H9 (cell line): ENCODE data around the gene P2RX7. TPM values are rescaled to one million over a fixed set of nuclear protein-coding genes. Genes with fewer than 3 reads are reported as not detected.

Experiments
- DNase-seq: peaks from one replicate; pipeline ENCODE4 v3.0.0-alpha.2; 2017
- H2AFZ ChIP-seq: one replicate; pipeline ENCODE4 v1.6.1; 2013; ENCODE audit warnings: mild to moderate bottlenecking, low read length, control low read depth, moderate library complexity
- H2AK5ac ChIP-seq: 2 replicates; pipeline ENCODE4 v1.6.1; 2013; ENCODE audit warnings: low read length, control low read depth, mixed read lengths; ENCODE audit not compliant: insufficient read length
- H2BK120ac ChIP-seq: one replicate; pipeline ENCODE4 v1.6.1; 2013; ENCODE audit warnings: low read depth, mild to moderate bottlenecking, low read length, control low read depth, inconsistent platforms; ENCODE audit not compliant: poor library complexity, severe bottlenecking
- H2BK12ac ChIP-seq: 2 replicates; pipeline ENCODE4 v1.6.1; 2013; ENCODE audit warnings: low read length, control low read depth, mixed read lengths, low read depth; ENCODE audit not compliant: insufficient read length
- H2BK15ac ChIP-seq: 2 replicates; pipeline ENCODE4 v1.6.1; 2013; ENCODE audit warnings: low read depth, low read length, control low read depth
- H2BK20ac ChIP-seq: one replicate; pipeline ENCODE4 v1.6.1; 2013; ENCODE audit warnings: low read depth, mild to moderate bottlenecking, low read length, control low read depth, inconsistent platforms; ENCODE audit not compliant: poor library complexity, severe bottlenecking
- H2BK5ac ChIP-seq: 2 replicates; pipeline ENCODE4 v1.6.1; 2013; ENCODE audit warnings: low read length, control low read depth, mixed read lengths; ENCODE audit not compliant: insufficient read length
- H3K14ac ChIP-seq: 2 replicates; pipeline ENCODE4 v1.6.1; 2013; ENCODE audit warnings: low read length, control low read depth; ENCODE audit not compliant: insufficient read depth
- H3K18ac ChIP-seq: 2 replicates; pipeline ENCODE4 v1.6.1; 2013; ENCODE audit warnings: low read depth, mild to moderate bottlenecking, mixed read lengths, low read length, control low read depth; ENCODE audit not compliant: insufficient read length
- H3K23ac ChIP-seq: 2 replicates; pipeline ENCODE4 v1.6.1; 2013; ENCODE audit warnings: low read length, control low read depth, mixed read lengths, low read depth; ENCODE audit not compliant: insufficient read length
- H3K23me2 ChIP-seq: 2 replicates; pipeline ENCODE4 v1.6.1; 2013; ENCODE audit warnings: low read depth, mild to moderate bottlenecking, mixed read lengths, low read length, control low read depth; ENCODE audit not compliant: insufficient read length, poor library complexity, severe bottlenecking
- H3K27ac ChIP-seq: 2 replicates; pipeline ENCODE4 v1.5.1; 2013; ENCODE audit warnings: low read length, control low read depth, mixed read lengths, low read depth; ENCODE audit not compliant: insufficient read length
- H3K27me3 ChIP-seq: 2 replicates; pipeline ENCODE4 v1.6.1; 2013; ENCODE audit warnings: low read length, control low read depth, inconsistent platforms; ENCODE audit not compliant: insufficient read depth
- H3K4ac ChIP-seq: 2 replicates; pipeline ENCODE4 v1.6.1; 2013; ENCODE audit warnings: low read depth, mild to moderate bottlenecking, control low read depth, inconsistent platforms, low read length, moderate library complexity
- H3K4me1 ChIP-seq: 2 replicates; pipeline ENCODE4 v1.6.1; 2013; ENCODE audit warnings: low read length, control low read depth, inconsistent platforms; ENCODE audit not compliant: insufficient read depth
- H3K4me2 ChIP-seq: 2 replicates; pipeline ENCODE4 v1.6.1; 2013; ENCODE audit warnings: low read length, control low read depth, mixed read lengths; ENCODE audit not compliant: insufficient read length, insufficient read depth
- H3K56ac ChIP-seq: 2 replicates; pipeline ENCODE4 v1.6.1; 2013; ENCODE audit warnings: low read depth, mild to moderate bottlenecking, mixed read lengths, low read length, control low read depth; ENCODE audit not compliant: insufficient read length
- H3K79me1 ChIP-seq: 2 replicates; pipeline ENCODE4 v1.6.1; 2013; ENCODE audit warnings: low read depth, mild to moderate bottlenecking, moderate library complexity, low read length, control low read depth, inconsistent platforms; ENCODE audit not compliant: insufficient read depth, poor library complexity, severe bottlenecking
- H3K79me2 ChIP-seq: 2 replicates; pipeline ENCODE4 v1.6.1; 2013; ENCODE audit warnings: low read length, control low read depth, inconsistent platforms; ENCODE audit not compliant: insufficient read depth
- H3K9ac ChIP-seq: 2 replicates; pipeline ENCODE4 v1.6.1; 2013; ENCODE audit warnings: low read length, control low read depth, mixed read lengths; ENCODE audit not compliant: insufficient read length; ENCODE audit errors: extremely low read depth
- H3K9me3 ChIP-seq: one replicate; pipeline ENCODE4 v1.6.1; 2013; ENCODE audit warnings: low read depth, low read length, inconsistent platforms; ENCODE audit not compliant: control insufficient read depth
- H3T11ph ChIP-seq: one replicate; pipeline ENCODE4 v1.6.1; 2013; ENCODE audit warnings: mild to moderate bottlenecking, low read length, control low read depth, inconsistent platforms
- H4K20me1 ChIP-seq: one replicate; pipeline ENCODE4 v1.6.1; 2013; ENCODE audit not compliant: control insufficient read depth, insufficient read length, insufficient read depth
- H4K5ac ChIP-seq: 2 replicates; pipeline ENCODE4 v1.6.1; 2013; ENCODE audit warnings: low read depth, mild to moderate bottlenecking, mixed read lengths, low read length, control low read depth; ENCODE audit not compliant: insufficient read length
- H4K8ac ChIP-seq: replicated peaks from 2 replicates; pipeline ENCODE4 v1.6.1; 2013; ENCODE audit warnings: low read length, control low read depth, mixed read lengths, low read depth; ENCODE audit not compliant: insufficient read length
- H4K91ac ChIP-seq: 2 replicates; pipeline ENCODE4 v1.6.1; 2013; ENCODE audit warnings: low read depth, mild to moderate bottlenecking, moderate library complexity, mixed read lengths, low read length, control low read depth; ENCODE audit not compliant: insufficient read length
- H3K27ac Mint-ChIP-seq, 3 experiments: 2 replicates in 2 of 3; 3 replicates in 1 of 3; pipeline ENCODE4 v1.8.0; 2020 to 2021; ENCODE audit warnings: mixed read lengths in 3 of 3, mild to moderate bottlenecking in 1 of 3, moderate library complexity in 1 of 3
- H3K27me3 Mint-ChIP-seq: 2 replicates; pipeline ENCODE4 v1.8.0; 2021; ENCODE audit warnings: low read depth, mild to moderate bottlenecking, moderate library complexity, mixed read lengths
- H3K36me3 Mint-ChIP-seq, 3 experiments: 2 replicates in 2 of 3; 3 replicates in 1 of 3; pipeline ENCODE4 v1.8.0; 2020 to 2021; ENCODE audit warnings: low read depth in 3 of 3, mixed read lengths in 3 of 3; ENCODE audit not compliant: insufficient read depth in 1 of 3
- H3K4me1 Mint-ChIP-seq, 2 experiments: 2 replicates each; pipeline ENCODE4 v1.8.0; 2020; ENCODE audit warnings: mixed read lengths in 2 of 2
- H3K4me3 Mint-ChIP-seq, 2 experiments: 2 replicates in 1 of 2; 3 replicates in 1 of 2; pipeline ENCODE4 v1.8.0; 2020 to 2021; ENCODE audit warnings: mild to moderate bottlenecking in 2 of 2, mixed read lengths in 2 of 2, moderate library complexity in 1 of 2
- H3K9me3 Mint-ChIP-seq, 2 experiments: 2 replicates in 1 of 2; 3 replicates in 1 of 2; pipeline ENCODE4 v1.8.0; 2020; ENCODE audit warnings: mild to moderate bottlenecking in 2 of 2, mixed read lengths in 2 of 2, moderate library complexity in 1 of 2
- whole genome bisulfite sequencing: extraction: QIAGEN DNeasy Blood & Tissue Kit; methylation state at CpG from one replicate; pipeline ENCODE4 v1.1.7; 2013; ENCODE audit warnings: missing lambda C conversion rate, low lambda C conversion rate, mixed read lengths; ENCODE audit not compliant: insufficient read length; ENCODE audit errors: extremely low coverage; 5-methylcytosine and 5-hydroxymethylcytosine counted together
- total RNA-seq: library from RNA; stranded (reverse); gene quantifications from 2 replicates; pipeline ENCODE4 v1.2.1, GENCODE V29; 2021
- TF ChIP-seq, protein P1 (sequence below): fragments of 200-600 bp; sonication (generic); conservative IDR thresholded peaks from 3 replicates; pipeline ENCODE4 v1.8.0; 2021; ENCODE audit warnings: antibody characterized with exemption, mild to moderate bottlenecking

The P2RX7 gene
- total RNA-seq, 1 experiment from 2014 or later, result 0.09 TPM

DNA sequence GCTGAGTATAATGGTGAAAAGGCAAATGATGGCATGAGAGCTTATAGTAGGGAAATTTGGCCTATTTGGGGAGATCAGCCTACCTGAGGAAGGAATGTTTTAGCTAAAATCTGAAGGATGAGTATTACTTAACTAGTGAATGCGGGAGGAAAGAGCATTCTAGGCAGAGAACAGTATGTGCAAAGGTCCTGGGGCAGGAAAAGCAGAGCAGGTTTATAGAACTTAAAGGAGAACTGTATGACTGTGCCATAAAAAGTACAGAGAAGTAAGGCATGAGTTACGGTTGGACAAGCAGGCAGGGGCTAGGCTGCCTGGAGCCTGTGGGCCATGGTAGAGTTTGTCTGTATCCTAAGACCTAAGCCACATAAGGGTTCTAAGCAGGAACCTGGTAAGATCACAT, 55.6 kb downstream of the P2RX7 start:
- H3K56ac ChIP-seq, result no peak overlapping the region
- H3K27me3 ChIP-seq, result no peaks in the 10 kb centered on the region
- H4K20me1 ChIP-seq, result no peaks in the 10 kb centered on the region
- H2BK120ac ChIP-seq, result no peak overlapping the region
- no peak overlapping the region for H2BK12ac ChIP-seq
- no peak overlapping the region for H4K5ac ChIP-seq
- no peak overlapping the region for H3T11ph ChIP-seq
- H2AFZ ChIP-seq, result no peak overlapping the region
- H3K27me3 Mint-ChIP-seq, result no peaks in the 10 kb centered on the region; the same call in 1 of the 2 replicates
- no peak overlapping the region for H2BK5ac ChIP-seq
- H3K18ac ChIP-seq, result no peak overlapping the region
- no peak overlapping the region for H3K4me2 ChIP-seq
- no peaks in the 10 kb centered on the region for H3K79me1 ChIP-seq
- H3K4me1 Mint-ChIP-seq, result peaks cover 3 to 4% of the 10 kb centered on the region in 2 experiments; a peak in 2 of 4 replicates
- H3K4me1 ChIP-seq, result no peaks in the 10 kb centered on the region
- no peak overlapping the region for H4K91ac ChIP-seq
- H2AK5ac ChIP-seq, result no peak overlapping the region
- no peaks in the 10 kb centered on the region for H3K36me3 Mint-ChIP-seq
- no peak for DNase-seq
- H2BK20ac ChIP-seq, result no peak overlapping the region
- no peaks in the 10 kb centered on the region for H3K9me3 Mint-ChIP-seq
- H4K8ac ChIP-seq, result no peak overlapping the region
- no peak overlapping the region for H3K23ac ChIP-seq
- no peaks in the 10 kb centered on the region for H3K23me2 ChIP-seq
- H3K4ac ChIP-seq, result no peak overlapping the region
- TF ChIP-seq, protein P1, sequence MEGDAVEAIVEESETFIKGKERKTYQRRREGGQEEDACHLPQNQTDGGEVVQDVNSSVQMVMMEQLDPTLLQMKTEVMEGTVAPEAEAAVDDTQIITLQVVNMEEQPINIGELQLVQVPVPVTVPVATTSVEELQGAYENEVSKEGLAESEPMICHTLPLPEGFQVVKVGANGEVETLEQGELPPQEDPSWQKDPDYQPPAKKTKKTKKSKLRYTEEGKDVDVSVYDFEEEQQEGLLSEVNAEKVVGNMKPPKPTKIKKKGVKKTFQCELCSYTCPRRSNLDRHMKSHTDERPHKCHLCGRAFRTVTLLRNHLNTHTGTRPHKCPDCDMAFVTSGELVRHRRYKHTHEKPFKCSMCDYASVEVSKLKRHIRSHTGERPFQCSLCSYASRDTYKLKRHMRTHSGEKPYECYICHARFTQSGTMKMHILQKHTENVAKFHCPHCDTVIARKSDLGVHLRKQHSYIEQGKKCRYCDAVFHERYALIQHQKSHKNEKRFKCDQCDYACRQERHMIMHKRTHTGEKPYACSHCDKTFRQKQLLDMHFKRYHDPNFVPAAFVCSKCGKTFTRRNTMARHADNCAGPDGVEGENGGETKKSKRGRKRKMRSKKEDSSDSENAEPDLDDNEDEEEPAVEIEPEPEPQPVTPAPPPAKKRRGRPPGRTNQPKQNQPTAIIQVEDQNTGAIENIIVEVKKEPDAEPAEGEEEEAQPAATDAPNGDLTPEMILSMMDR, result no peak
- H3K14ac ChIP-seq, result no peak overlapping the region
- no peak overlapping the region for H3K4me3 Mint-ChIP-seq
- H3K9me3 ChIP-seq, result no peaks in the 10 kb centered on the region
- WGBS, result no CpG with 5 or more reads among the region's 2 CpGs
- no peak overlapping the region for H2BK15ac ChIP-seq
- H3K27ac ChIP-seq, result no peak overlapping the region
- H3K79me2 ChIP-seq, result no peaks in the 10 kb centered on the region
- no peak overlapping the region for H3K9ac ChIP-seq
- no peak overlapping the region for H3K27ac Mint-ChIP-seq
